ENCODE data around the gene ZNF513.
"Not testable (repeated sequence)": the region's sequence is repeated elsewhere in the genome, so short reads cannot be mapped to it uniquely, and the experiment has no call there.

The ZNF513 gene

DNA sequence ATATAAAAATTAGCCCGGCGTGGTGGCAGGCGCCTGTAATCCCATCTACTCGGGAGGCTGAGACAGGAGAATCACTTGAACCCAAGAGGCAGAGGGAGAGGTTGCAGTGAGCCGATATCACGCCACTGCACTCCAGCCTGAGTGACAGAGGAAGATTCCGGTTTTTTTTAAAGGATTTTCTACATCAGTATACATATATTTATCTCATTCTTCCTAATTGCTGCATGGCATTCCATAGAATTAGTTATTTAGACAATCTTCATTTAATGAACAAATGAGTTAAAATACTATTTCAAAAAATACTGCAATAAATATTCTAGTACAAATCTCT is 26.0 kb downstream of the ZNF513 start:
- H3K27me3 Mint-ChIP-seq (ENCODE audit: low read depth) = no peaks in the 10 kb centered on the region
- H3K36me3 Mint-ChIP-seq (ENCODE audit: low read depth) = peaks cover 19% of the 10 kb centered on the region
- peaks cover 30% of the 10 kb centered on the region for H3K4me1 Mint-ChIP-seq
- peak overlapping the region in 2 of 3 experiments; percentile 15 to 67 for H3K27ac Mint-ChIP-seq
- H3K4me3 Mint-ChIP-seq = peak overlapping the region; percentile 98 to 100 (median 99)
- TF ChIP-seq, protein P1, sequence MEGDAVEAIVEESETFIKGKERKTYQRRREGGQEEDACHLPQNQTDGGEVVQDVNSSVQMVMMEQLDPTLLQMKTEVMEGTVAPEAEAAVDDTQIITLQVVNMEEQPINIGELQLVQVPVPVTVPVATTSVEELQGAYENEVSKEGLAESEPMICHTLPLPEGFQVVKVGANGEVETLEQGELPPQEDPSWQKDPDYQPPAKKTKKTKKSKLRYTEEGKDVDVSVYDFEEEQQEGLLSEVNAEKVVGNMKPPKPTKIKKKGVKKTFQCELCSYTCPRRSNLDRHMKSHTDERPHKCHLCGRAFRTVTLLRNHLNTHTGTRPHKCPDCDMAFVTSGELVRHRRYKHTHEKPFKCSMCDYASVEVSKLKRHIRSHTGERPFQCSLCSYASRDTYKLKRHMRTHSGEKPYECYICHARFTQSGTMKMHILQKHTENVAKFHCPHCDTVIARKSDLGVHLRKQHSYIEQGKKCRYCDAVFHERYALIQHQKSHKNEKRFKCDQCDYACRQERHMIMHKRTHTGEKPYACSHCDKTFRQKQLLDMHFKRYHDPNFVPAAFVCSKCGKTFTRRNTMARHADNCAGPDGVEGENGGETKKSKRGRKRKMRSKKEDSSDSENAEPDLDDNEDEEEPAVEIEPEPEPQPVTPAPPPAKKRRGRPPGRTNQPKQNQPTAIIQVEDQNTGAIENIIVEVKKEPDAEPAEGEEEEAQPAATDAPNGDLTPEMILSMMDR (IDR thresholded peaks at IDR 0.05; ENCODE audit: unreplicated experiment in 3 of 3) = no peak
- H3K9me3 Mint-ChIP-seq = peaks cover 3% of the 10 kb centered on the region

DNA sequence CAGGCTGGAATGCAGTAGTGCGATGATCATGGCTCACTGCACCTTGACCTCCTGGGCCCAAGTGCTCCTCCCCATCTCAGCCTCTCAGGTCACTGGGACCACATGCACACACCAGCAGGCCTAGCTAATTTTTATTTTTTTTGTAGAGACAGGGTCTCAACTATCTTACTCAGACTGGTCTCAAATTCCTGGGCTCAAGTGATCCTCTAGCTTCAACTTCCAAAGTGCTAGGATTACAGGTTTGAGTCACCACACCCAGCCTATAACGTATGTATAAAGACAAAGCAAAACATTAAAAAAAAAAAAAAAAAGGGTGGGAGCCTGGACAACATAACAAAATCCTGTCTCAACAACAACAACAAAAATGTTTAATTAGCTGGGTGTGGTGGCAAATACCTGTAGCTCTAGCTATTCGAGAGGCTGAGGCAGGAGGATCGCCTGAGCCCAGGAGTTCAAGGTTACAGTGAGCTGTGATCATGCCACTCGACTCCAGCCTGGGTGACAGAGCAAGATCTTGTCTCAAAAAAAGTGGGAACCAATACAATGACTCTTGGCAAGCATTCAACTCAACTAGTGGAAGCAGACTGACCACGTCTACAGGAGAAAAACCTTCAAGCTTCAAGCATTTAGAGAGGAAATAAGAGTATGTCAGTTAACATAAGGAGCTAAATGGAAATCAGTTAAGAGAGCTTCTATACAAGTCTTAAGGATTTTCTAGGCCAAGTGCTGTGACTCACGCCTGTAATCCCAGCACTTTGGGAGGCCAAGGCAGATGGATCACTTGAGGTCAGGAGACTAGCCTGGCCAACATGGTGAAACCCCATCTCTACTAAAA is 26.6 kb downstream of the ZNF513 start:
- TF ChIP-seq, protein P1 (IDR thresholded peaks at IDR 0.05; ENCODE audit: unreplicated experiment in 3 of 3) = no peak
- peaks cover 19% of the 10 kb centered on the region for H3K36me3 Mint-ChIP-seq (ENCODE audit: low read depth)

DNA sequence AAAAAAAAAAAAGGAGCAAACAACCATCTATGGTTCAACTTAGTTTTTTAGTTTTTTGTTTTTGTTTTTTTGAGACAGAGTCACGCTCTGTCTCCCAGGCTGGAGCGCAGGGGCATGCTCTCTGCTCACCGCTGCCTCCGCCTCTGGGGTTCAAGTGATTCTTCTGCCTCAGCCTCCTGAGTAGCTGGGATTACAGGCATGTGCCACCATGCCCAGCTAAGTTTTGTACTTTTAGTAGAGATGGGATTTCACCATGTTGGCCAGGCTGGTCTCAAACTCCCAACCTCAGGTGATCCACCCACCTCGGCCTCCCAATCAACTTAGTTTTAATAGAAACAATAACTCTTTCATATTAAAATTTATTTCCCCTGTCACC is 27.2 kb downstream of the ZNF513 start:
- Mint-ChIP-seq H3K4me1 (peaks cover 25% of the 10 kb centered on the region), H3K27ac (peak overlapping the region in 1 of 3 experiments; percentile 67), H3K36me3 (ENCODE audit: low read depth) (peaks cover 15% of the 10 kb centered on the region)
- not testable (repeated sequence) for H3K9me3 Mint-ChIP-seq; H3K4me3 Mint-ChIP-seq; H3K27me3 Mint-ChIP-seq (ENCODE audit: low read depth)

More for the DNA sequence above, 26.6 kb downstream of the ZNF513 start:
- Mint-ChIP-seq H3K4me1 (peaks cover 30% of the 10 kb centered on the region), H3K4me3 (peak overlapping the region; percentile 77 to 81 (median 78)), H3K27me3 (ENCODE audit: low read depth) (no peaks in the 10 kb centered on the region), H3K9me3 (peaks cover 3% of the 10 kb centered on the region), H3K27ac (peak overlapping the region in 2 of 3 experiments; percentile 15 to 67)

DNA sequence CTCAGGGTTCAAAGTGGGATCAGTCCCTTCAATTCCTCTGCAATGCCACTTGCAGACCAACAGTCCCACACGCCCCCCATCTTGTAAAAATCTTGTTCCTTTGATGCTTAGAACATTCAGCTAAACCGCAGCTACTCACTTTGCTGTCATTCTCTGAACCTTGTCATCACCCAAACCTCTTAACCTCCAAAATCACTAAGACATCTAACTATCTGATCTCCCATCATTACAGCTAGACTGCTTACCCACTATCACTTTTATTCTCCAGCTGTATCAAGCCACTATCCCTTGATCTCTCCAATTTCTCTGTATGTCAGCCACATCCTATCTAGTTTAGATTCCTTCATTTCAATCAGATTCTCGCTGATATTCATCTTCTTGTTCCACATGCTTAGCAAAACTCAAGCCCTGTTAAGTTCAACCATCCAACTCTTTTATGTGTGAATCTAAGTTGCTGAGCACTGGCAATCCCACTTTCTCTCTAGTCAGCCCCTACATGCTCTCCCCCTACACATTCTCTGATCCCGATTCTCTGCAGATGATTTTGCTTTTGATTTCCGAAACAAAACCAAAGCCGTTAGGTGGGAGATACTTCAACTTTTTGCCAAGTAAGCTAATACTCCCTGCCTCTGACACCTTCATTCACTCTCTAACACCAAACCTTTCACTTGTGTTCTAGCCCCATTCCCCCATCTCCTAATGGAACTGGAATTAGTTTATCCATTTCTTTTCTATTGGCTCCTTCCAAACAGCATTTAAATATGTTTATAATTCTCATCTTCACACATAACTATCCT is 28.5 kb downstream of the ZNF513 start:
- Mint-ChIP-seq H3K27ac (peak overlapping the region in 1 of 3 experiments; percentile 8), H3K9me3 (no peaks in the 10 kb centered on the region), H3K36me3 (ENCODE audit: low read depth) (peaks cover 13% of the 10 kb centered on the region), H3K4me3 (no peak overlapping the region), H3K4me1 (peaks cover 17% of the 10 kb centered on the region), H3K27me3 (ENCODE audit: low read depth) (no peaks in the 10 kb centered on the region)
- TF ChIP-seq, protein P1 (IDR thresholded peaks at IDR 0.05; ENCODE audit: unreplicated experiment in 3 of 3) = no peak

DNA sequence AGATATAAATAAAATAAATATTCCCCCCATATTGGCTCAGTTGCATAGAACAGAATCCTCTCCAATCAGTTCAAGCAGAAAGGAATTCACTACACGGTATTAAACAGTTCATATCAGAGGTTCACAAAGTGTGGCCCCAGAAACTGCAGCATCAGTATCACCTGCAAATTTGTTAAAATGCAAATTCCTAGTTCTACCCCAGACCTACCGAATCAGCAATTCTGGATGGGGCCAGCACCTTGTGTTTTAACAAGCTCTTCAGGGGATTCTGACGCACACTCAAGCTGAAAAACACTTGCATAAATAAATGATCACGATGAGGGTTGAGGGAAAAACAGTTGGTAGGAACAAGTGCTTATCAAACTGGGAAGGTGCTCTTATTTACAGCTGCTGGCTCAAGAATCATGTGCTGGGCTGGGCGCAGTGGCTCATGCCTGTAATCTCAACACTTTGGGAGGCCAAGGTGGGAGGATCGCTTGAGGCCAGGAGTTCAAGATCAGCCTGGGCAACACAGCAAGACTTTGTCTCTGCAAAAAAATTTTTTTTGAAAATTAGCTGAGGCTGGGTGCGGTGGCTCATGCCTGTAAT is 30.3 kb downstream of the ZNF513 start:
- Mint-ChIP-seq H3K36me3 (ENCODE audit: low read depth) (peaks cover 13% of the 10 kb centered on the region), H3K27ac (no peak overlapping the region), H3K4me1 (peaks cover 7% of the 10 kb centered on the region), H3K4me3 (no peak overlapping the region), H3K9me3 (no peaks in the 10 kb centered on the region), H3K27me3 (ENCODE audit: low read depth) (no peaks in the 10 kb centered on the region)
- TF ChIP-seq, protein P1 (IDR thresholded peaks at IDR 0.05; ENCODE audit: unreplicated experiment in 3 of 3) = no peak

DNA sequence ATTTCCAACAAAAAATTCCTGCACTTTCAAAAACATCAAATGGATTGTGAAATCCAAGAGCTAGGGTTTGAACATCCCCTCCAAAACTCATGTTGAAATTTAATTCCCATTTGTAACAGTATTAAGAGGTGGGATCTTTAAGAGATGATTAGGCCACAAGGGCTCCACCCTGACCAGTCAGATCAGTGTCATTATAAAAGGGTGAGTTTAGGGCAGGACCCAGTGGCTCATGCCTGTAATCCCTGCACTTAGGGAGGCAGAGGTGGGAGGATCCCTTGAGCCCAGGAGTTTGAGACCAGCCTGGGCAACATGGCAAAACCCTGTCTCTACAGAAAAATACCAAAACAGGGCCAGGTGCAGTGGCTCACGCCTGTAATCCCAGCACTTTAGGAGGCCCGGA is 32.9 kb downstream of the ZNF513 start:
- no peak overlapping the region for H3K27ac Mint-ChIP-seq
- H3K36me3 Mint-ChIP-seq (ENCODE audit: low read depth) = peaks cover 29% of the 10 kb centered on the region
- no peaks in the 10 kb centered on the region for H3K27me3 Mint-ChIP-seq (ENCODE audit: low read depth)
- H3K4me3 Mint-ChIP-seq = no peak overlapping the region
- H3K9me3 Mint-ChIP-seq = no peaks in the 10 kb centered on the region
- no peaks in the 10 kb centered on the region for H3K4me1 Mint-ChIP-seq
- TF ChIP-seq, protein P1 (IDR thresholded peaks at IDR 0.05; ENCODE audit: unreplicated experiment in 3 of 3) = no peak
